GM18873 (cell line): ENCODE measurements around the gene ILDR1.

Experiments used
- ATAC-seq: cut with Tn5 transposase; IDR thresholded peaks from one replicate; pipeline ENCODE4 v1.9.1; 2021; ENCODE audit warnings: mild to moderate bottlenecking, moderate library complexity, moderate number of reproducible peaks; ENCODE audit not compliant: unreplicated experiment, low FRiP score

The ILDR1 gene

DNA sequence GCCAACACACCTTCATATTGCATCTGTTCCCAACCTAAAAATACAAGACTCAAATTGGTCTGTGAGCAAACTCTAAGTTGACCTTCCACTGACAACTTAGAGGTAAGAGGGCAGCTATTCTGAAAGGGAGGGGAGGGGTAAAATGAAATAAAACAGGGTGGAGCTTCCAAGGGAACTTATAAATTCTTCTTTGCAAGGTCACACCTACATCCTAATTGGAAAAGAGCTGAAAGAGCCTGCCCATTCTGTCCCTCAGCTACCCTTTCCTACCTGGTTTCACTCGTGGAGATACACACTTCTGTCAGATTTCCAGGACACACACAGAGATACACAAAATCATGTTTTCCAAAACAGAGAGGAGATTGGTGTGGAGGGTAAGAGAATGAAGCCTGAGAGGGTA is 1.0 kb downstream of the ILDR1 start:
- ATAC-seq: no peak

DNA sequence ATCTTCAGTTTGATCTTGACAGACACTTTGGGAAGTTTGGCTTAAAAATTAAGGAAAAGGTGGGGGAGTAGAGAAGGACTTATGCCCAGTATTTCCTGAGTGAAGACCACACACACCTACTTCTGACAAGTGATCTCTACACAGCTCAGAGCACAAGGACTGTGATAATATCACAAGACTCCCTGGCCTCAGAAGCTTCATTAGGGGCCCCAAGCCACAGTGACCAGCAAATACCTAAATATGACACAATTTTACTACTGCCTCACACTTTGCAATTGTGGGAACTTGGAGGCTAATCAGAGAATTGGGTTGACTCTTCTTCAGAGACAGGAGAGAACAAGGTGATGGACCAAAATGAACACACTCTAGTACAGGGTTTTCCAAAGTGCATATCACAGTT is 2.6 kb downstream of the ILDR1 start:
- ATAC-seq: no peak

DNA sequence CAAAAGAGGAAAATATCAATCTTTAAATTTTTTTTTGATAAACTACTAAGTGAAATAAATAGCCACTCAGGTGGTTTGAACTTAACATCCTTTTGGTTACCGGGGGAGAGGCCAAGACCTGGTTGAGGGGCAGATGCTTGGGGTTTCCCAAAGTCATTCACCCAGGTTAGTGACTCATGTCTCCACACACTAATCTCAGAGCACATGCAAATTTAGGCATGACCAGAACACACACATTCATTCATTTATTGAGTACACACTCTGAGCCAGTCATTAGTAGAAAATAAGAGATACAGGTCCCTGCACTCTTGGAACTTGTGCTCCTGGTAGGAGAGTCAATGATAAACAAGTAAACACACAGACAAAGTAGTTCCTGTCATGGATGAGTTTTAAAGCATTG is 7.3 kb downstream of the ILDR1 start:
- ATAC-seq: peak; percentile 94

DNA sequence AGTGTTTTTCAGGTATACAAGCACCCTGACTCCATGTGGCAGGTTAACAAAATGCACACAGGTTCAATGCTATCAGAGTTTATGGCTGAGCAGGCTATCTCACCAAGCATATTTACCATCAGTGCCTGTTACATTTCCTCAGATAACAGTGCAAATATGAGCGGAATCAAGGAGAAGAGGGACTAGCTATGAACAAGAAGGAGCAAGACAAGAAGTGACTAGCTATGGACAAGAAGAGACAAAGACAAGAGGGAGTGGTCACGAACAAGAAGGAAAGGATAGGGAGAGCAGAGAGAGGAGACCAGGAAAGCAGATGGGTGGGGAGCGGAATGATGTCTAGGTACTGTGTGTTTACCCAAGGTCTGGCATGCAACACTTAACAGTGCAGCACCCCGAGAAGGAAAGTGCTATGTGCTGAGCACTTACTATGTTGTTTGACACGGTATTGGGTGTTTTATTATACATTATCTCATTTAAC is 8.6 kb downstream of the ILDR1 start:
- no peak for ATAC-seq

DNA sequence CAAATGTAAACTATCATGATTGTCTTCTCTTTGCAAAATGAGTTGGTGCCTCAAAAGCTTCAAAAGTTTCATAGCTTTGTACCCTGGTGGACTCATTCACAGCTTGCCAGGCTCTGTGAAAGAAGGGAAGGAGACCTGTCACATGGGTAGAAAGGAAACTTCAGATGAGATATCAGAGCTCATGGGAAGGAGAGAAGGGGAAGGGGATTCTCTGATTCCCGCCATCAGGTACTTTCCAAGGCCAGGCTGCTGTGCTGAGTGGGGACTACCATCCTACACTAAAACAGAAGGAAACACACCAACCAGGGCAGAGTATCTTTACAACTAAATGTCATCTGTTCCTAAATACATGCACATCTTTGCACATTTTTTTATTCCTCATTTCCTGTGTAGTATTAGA is 9.2 kb downstream of the ILDR1 start:
- no peak for ATAC-seq

DNA sequence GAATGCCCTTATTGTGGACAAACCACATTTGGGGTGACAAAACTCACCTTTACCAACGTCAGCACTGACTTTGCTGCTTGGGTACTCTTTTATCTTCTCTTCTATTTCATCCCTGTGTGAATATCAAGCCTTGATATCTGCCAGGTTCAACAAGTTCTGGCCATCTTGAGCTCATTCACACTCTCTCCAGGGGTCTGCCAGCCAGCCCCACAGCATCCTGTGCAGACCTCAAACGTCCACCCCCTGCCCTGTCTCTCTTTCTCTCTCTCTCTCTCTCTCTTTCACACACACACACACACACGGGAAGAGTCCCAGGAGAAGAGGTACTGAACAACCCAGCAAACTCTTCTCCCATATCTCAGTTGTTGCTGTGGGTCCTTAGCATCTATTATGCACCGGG is 10.7 kb downstream of the ILDR1 start:
- no peak for ATAC-seq

DNA sequence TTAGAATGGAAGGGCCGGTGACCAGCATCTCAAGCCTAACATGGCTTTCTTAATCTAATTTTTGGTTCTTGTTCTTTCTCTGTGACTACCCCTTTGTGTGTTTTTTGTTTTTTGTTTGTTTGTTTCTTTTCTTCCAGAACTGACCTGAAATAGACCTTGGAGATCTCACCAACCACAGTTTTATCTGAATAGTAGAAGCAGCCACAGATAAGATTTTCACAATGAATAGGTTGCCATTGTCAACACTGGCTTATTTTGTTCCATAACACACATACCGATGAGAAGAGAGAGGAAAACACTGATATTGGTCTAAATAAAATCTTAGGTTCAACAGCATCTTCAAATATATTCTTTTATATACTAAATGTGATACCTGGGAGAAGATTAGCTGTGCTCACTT is 11.5 kb downstream of the ILDR1 start:
- ATAC-seq: no peak

DNA sequence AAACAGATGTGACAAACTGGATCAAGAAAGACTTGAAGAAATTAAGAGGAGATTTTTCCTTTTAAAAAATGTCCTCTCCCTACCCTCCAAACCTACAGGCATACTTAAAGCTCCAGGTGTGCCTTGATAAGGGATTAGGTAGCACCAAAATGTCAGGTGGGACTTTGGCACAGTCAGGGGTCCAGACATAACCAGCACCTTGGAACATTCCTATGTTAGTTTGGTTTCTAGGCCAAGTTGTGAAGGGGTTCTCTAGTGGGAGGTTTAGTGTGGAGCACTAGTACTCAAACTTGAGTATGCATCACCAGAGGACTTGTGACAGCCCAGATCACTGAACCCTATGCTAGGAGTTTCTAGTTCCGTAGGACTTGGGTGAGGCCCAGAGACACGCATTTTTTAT is 13.9 kb downstream of the ILDR1 start:
- no peak for ATAC-seq

DNA sequence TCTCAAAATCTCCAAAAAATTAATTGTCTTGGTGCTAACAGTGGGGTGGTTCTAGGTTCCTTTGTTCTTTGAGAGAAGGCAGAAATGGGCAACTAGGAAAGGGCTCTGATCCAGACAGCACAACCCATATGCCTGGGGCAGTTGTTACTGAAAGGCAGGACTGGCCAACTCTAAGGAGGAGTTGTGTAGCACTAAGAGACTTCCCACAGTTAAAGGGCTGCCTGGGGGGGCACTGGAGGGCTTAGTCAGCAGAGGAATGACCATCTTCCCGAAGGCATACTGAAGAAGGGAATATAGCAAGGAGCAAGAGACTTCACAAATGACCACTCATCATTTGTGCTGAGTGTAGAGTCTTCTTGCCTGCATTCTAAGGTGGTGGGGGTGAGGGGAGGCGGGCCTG is 15.8 kb downstream of the ILDR1 start:
- ATAC-seq: no peak

DNA sequence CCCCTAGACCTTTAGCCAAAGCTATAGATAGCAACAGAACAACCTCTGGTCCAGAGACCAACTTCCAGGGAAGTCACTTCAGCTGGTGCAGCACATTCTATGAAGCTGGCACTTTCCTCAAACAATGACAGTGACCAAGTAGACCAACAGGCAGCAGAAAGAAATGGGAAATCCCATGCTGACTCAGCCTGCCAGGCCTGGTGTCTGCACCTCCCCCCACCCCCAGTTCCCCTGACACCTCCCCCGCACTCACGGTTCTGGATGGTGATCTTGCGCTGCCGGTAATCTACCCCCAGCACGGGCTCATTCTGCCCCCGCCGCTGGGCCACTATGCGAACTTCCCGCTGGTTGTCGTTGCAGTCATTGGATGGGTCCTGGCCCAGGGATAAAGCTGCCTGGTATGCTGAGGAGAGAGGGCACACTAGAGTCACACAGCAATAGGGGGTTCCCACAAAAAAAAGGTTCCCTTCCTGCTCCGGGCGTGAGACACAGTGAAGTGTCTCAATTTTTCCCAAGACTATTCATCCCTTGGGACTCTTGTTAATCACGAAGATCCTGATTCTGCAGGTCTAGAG is 17.0 kb downstream of the ILDR1 start:
- peak; percentile 41 for ATAC-seq

DNA sequence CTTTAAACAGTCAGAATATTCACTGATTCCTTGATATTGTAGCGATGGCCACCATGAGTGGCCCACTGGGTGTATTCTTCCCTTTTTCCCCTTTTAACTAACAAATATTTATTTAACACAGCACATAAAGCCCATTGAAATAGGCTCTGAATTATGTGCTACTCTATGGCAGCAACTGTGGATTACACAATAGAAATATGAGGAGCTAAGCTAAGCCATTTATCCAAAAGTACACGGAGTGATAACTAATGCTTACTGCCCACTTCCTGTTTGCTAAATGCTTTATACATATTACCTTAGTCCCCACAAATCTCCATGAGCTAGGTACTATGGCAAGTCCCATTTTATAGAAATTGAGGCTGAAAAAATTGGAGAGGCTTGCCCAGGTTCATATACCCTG is 17.9 kb downstream of the ILDR1 start:
- no peak for ATAC-seq

DNA sequence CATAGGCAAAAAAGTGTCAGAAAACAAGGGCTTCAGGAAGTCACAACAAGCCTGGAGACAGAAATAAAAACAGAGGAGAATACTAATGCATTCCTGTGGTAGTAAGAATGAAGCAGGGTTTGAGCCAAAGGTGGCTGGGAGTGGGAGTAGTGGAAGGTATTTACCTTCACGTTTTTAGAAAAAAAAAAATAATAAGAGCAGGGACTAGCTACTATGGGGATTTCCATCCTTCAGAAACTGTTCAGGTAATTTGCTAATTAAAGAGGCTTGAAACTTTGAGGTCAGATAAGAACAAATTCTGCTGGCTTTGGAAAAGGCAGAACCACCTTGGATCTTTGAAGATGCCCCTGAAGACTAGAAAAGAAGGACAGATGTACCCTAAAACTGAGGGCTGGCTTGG is 18.4 kb downstream of the ILDR1 start:
- ATAC-seq: no peak

DNA sequence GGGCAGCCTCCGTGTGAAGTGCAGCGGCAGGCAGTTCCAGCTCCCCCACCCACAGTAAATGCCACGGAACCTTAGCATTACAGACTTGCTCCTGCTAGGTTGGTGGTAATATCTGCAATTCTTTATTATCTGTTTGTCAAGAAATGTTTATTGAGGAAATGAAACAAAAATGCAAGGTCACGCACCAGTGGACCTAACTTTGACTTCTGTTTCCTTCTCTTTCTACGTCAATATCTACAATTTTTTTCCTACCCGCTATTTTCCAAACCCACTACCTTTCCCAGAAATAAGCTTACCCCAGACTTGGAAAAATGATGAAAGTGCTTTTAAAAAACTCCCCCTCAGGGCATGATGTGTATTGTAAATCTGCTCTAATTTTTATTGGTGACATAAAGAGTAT is 18.9 kb downstream of the ILDR1 start:
- ATAC-seq: no peak

DNA sequence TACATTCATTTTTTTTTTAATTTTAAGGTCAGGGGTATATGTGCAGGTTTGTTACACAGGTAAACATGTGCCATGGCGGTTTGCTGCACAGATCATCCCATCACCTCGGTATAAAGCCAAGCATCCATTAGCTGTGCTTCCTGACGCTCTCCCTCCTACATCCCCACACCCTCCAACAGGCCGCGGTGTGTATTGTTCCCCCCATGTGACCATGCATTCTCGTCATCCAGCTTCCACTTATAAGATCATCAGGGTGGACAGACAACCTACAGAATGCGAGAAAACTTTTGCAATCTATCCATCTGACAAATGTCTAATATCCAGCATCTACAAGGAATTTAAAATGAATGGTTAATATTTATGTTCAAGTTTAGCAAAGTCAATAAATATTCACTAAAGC is 19.4 kb downstream of the ILDR1 start:
- ATAC-seq: no peak

DNA sequence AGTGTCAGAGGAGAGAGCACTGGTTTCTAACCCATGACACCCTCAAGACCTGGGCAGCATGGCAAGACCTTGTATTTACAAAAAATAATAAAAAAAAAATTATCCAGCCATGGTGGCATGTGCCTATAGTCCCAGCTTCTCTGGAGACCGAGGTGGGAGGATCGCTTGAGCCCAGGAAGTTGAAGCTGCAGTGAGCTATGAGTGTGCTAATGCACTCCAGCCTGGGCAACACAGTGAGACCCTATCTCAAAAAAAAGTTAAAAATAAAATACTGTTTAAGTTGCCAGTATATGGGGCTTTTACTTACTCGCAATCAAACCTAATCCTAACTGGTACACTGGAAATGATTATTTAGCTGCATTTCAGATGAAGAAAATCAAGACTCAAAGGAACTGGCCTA is 20.2 kb downstream of the ILDR1 start:
- no peak for ATAC-seq

DNA sequence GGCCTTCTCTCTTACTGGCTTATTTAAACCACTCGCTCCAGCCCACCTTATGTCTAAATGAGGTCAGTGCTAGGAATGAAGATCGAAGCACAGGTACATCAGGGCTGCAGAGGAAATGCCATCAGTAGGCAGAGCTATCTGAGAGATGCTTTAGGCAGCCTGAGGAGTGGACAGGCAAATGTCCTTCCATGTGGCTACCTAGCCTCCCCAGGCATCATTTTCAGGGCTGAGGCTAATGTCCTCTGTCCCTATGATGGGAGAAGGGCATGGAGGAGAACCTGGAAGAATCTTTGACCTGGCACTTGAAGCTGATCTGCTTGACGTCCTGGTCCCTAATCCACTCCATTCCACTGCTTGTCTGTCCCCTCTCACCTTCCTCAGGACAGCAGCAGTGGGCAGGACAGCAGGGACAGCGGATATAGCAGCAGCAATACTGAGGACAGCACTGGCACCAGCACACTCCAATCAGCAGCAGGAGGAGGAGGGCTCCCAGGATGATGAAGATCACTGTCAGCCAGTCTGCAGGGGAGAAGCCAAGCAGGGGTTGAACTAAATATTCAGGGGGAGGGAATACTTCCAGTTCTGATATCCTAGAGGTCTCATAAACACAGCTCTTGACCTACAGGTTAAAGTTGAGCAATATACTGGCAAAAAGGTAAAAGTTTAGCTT is 21.0 kb downstream of the ILDR1 start:
- ATAC-seq: no peak

DNA sequence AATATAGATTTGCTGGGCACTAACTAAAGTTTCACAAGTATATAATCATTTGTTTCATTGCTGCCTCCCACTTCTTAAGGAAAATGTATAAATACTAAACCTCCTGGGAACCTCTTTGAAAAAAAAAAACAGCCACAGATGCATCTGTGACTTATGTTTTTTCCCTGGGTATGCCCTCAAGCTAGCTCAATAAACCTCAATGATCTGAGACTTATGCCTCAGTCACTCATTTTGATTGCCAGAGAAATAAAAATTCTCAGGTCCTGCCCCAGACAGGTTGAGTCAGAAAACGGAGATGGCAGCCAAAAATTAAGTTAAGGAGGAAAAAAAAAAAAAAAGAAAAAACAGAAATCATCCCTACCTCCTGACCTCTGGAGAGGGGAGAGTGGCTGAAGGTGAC is 22.1 kb downstream of the ILDR1 start:
- ATAC-seq: no peak

DNA sequence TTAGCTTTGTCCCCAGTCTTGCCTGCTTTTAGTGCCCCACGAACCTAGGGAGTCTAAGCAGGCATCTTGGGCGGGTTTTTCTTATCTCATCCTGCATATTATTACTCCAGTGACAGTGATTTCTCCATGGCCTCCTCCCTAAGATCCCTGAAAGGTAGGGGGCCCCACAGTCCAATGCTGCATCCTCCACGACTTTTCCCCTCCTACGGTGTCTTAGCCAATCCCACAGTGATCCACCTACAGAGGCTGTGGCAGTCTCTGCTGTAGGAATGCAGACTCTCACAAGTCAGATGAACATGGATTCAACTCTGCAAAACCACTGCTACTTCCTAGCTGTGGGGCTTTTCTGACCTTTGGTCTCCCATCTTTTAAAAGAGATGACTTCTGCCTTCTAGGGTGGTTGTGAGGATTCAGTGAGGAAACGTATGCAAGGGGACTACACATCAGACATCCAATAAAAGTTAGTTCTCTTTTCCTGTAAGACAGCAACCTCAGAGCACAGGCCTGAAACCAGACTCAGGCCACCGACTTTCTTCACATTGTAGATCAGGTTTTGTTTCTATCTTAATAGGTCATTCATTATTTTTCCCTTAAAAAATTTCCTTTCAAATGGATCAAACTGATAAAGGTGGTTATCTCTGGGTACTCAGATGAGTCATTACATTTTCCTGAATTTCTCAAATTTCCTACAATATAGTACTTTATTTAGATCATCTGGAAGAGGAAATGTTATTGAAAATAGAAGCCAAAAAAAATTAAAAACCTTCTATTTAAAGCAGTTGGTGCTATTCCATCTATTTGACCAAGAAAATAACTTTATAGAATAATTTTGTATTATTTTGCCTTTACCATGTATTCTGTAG is 23.2 kb downstream of the ILDR1 start:
- no peak for ATAC-seq

DNA sequence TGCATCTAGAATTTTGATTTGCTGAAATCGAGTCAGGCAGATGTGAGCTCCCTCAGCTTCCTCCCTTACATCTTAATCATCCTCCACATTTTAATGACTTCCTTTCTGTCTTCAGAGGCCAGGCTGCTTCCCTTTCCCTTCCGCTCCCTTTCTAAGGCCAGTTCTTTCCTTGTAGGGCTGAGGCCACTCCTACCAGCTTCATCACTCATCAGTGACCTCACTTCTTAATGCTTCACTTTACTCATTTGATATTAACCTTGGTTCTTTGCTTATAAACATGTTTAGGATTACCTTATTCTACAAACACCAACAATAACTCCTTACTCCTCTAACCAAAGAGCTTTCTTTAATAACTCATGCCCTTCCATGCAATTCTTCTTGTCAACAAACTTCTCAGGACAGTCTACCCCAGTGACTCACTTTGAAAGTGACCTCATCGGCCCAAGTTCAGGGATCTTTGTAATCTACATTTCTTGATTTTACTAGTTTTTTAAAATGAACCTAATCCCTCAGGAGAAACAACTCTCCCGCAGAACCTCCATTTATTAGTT is 23.9 kb downstream of the ILDR1 start:
- ATAC-seq: no peak

DNA sequence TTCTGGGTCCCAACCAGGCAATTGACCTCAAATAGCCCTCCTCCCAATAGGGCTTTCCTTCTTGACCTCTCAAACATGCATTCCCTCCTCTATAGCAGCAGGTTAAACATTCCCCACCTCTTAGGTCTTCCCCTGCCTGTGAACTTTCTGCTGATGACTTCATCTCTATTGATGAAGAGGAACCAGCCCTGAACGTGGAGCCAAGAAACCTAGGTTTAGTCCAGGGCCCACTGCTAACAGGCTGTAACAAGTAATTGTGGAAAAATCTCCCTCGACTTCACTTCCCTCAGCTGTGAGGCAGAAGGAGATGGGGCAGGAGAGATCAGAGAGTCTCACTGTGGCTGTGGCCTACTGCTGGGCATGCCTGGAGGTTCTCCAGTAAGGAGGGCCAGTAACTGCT is 24.7 kb downstream of the ILDR1 start:
- no peak for ATAC-seq

DNA sequence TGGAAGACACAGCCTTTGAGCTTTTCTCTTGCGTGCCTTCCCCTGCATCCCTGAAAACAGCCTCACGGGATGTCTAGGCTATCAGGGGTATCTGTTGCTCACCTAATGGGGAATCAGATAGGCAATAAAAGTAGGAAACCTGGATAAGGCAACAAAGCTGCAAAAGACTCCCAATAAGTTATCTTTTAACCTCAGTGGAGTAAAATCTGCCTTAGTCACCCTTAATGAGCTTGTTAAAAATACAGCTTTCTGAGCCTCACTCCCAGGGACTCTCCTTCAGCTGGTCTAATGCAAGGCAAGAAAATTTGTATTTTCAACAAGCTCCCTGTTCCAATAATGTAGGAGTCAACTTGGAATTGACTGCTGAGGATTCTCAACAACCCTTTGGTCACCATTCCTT is 25.6 kb downstream of the ILDR1 start:
- ATAC-seq: no peak
